Neural cell (in vitro differentiated cells): Measurements from ENCODE around the gene SLC38A9. TPM values are rescaled to one million over a fixed set of nuclear protein-coding genes. Genes with fewer than 3 reads are reported as not detected.

Experiments
- H2AFZ ChIP-seq: fragments of 200-600, 300-800 bp; sonication (generic), shearing (Covaris generic); 2 replicates; pipeline ENCODE4 v1.6.0; 2014; ENCODE audit warnings: low read depth, mild to moderate bottlenecking, antibody characterized with exemption, low read length, moderate library complexity
- H3F3A ChIP-seq: fragments of 200-600 bp; shearing (Covaris generic); 2 replicates; pipeline ENCODE4 v1.6.1; 2016; ENCODE audit warnings: mild to moderate bottlenecking, moderate library complexity, mixed read lengths, antibody characterized with exemption, low read length; ENCODE audit not compliant: insufficient read depth, poor library complexity, severe bottlenecking
- H3K27ac ChIP-seq: fragments of 200-600, 300-800 bp; sonication (generic), shearing (Covaris generic); 2 replicates; pipeline ENCODE4 v1.5.1; 2014; ENCODE audit warnings: mild to moderate bottlenecking, low read length, moderate library complexity
- H3K27me3 ChIP-seq: fragments of 300-800, 200-600 bp; sonication (generic), shearing (Covaris generic); 2 replicates; pipeline ENCODE4 v1.6.0; 2014; ENCODE audit warnings: mild to moderate bottlenecking, low read depth, low read length, moderate library complexity; ENCODE audit not compliant: insufficient read depth
- H3K36me3 ChIP-seq: fragments of 300-800, 200-600 bp; sonication (generic), shearing (Covaris generic); 2 replicates; pipeline ENCODE4 v1.5.1; 2014; ENCODE audit warnings: mild to moderate bottlenecking, antibody characterized with exemption, low read length, moderate library complexity; ENCODE audit not compliant: insufficient read depth
- H3K4me2 ChIP-seq: fragments of 300-800, 200-600 bp; sonication (generic), shearing (Covaris generic); 2 replicates; pipeline ENCODE4 v1.6.0; 2014; ENCODE audit warnings: mild to moderate bottlenecking, low read length
- H3K4me3 ChIP-seq: fragments of 300-800, 200-600 bp; sonication (generic), shearing (Covaris generic); 2 replicates; pipeline ENCODE4 v1.5.1; 2014; ENCODE audit warnings: mild to moderate bottlenecking, low read length, moderate library complexity
- H3K79me2 ChIP-seq: fragments of 200-600 bp; shearing (Covaris generic); replicated peaks from 2 replicates; pipeline ENCODE4 v1.6.0; 2014; ENCODE audit warnings: mild to moderate bottlenecking, low read length, moderate library complexity; ENCODE audit not compliant: insufficient read depth
- H3K9ac ChIP-seq: fragments of 300-800, 200-600 bp; sonication (generic), shearing (Covaris generic); 2 replicates; pipeline ENCODE4 v1.6.1; 2016; ENCODE audit warnings: mild to moderate bottlenecking, low read length, mixed read lengths
- H3K9me2 ChIP-seq: fragments of 200-600 bp; shearing (Covaris generic); 2 replicates; pipeline ENCODE4 v1.6.1; 2016; ENCODE audit warnings: mild to moderate bottlenecking, low read length, mixed read lengths; ENCODE audit not compliant: insufficient read depth
- H3K9me3 ChIP-seq: fragments of 200-600, 300-800 bp; sonication (generic), shearing (Covaris generic); 2 replicates; pipeline ENCODE4 v1.6.1; 2016; ENCODE audit warnings: mild to moderate bottlenecking, mixed run types, low read length, moderate library complexity, mixed read lengths
- H4K20me1 ChIP-seq: fragments of 200-600 bp; shearing (Covaris generic); 2 replicates; pipeline ENCODE4 v1.6.1; 2016; ENCODE audit warnings: mild to moderate bottlenecking, mixed run types; ENCODE audit not compliant: insufficient read depth
- CTCF ChIP-seq: fragments of 450-650 bp; IDR thresholded peaks from 2 replicates; pipeline ENCODE4 v1.5.1; 2014; ENCODE audit warnings: antibody characterized with exemption, mild to moderate bottlenecking, moderate library complexity; ENCODE audit not compliant: poor library complexity, severe bottlenecking
- EP300 ChIP-seq: fragments of 450-650 bp; conservative IDR thresholded peaks from 2 replicates; pipeline ENCODE4 v1.6.1; 2014; ENCODE audit warnings: antibody characterized with exemption, mild to moderate bottlenecking, moderate library complexity; ENCODE audit not compliant: poor library complexity, severe bottlenecking
- EZH2 ChIP-seq: fragments of 200-600, 300-800 bp; shearing (Covaris generic), sonication (generic); IDR thresholded peaks from 2 replicates; pipeline ENCODE4 v1.6.1; 2014; ENCODE audit warnings: antibody characterized with exemption, low read length, borderline replicate concordance, mild to moderate bottlenecking; ENCODE audit not compliant: insufficient read depth, poor library complexity, severe bottlenecking
- MXI1 ChIP-seq: fragments of 450-650 bp; conservative IDR thresholded peaks from 2 replicates; pipeline ENCODE4 v1.6.1; 2014; ENCODE audit warnings: antibody characterized with exemption, mild to moderate bottlenecking; ENCODE audit not compliant: poor library complexity, severe bottlenecking
- POLR2AphosphoS5 ChIP-seq: IDR thresholded peaks from 2 replicates; pipeline ENCODE4 v1.6.1; 2012
- RAD21 ChIP-seq: fragments of 450-650 bp; conservative IDR thresholded peaks from 2 replicates; pipeline ENCODE4 v1.6.1; 2014; ENCODE audit warnings: antibody characterized with exemption, mild to moderate bottlenecking, moderate library complexity
- REST ChIP-seq: IDR thresholded peaks from 2 replicates; pipeline ENCODE4 v1.6.1; 2012; ENCODE audit warnings: borderline replicate concordance
- SMC3 ChIP-seq: fragments of 450-650 bp; conservative IDR thresholded peaks from 2 replicates; pipeline ENCODE4 v1.6.1; 2014; ENCODE audit warnings: antibody characterized with exemption, mild to moderate bottlenecking, moderate library complexity; ENCODE audit not compliant: poor library complexity
- TAF1 ChIP-seq: IDR thresholded peaks from 2 replicates; pipeline ENCODE4 v1.6.1; 2012; ENCODE audit warnings: low read depth
- polyA plus RNA-seq: library from polyadenylated mRNA; depleted of rRNA; stranded (reverse); fragments of >200 nt; gene quantifications from 2 replicates; pipeline ENCODE4 v1.2.3, GENCODE V29; 2014

The SLC38A9 gene
- polyA plus RNA-seq, 1 donor from 2014 or later = 44.5 TPM

GRCh38 chr5:55624841-55625588, 87.1 kb downstream of the SLC38A9 start:
- Histone ChIP-seq H4K20me1 (no peaks in the 10 kb centered on the region), H3K79me2 (no peaks in the 10 kb centered on the region), H2AFZ (no peak overlapping the region), H3K27ac (no peak overlapping the region), H3F3A (no peaks in the 10 kb centered on the region), H3K4me2 (no peak overlapping the region), H3K9me3 (no peaks in the 10 kb centered on the region), H3K4me3 (no peak overlapping the region), H3K27me3 (no peaks in the 10 kb centered on the region), H3K9me2 (no peaks in the 10 kb centered on the region), H3K9ac (no peak overlapping the region), H3K36me3 (peaks cover 3% of the 10 kb centered on the region)
- TF ChIP-seq EZH2 (no peak), REST (no peak), RAD21 (no peak)

GRCh38 chr5:55623789-55624188, 88.3 kb downstream of the SLC38A9 start:
- no peaks in the 10 kb centered on the region for H3K79me2 ChIP-seq
- no peaks in the 10 kb centered on the region for H3F3A ChIP-seq
- no peaks in the 10 kb centered on the region for H3K36me3 ChIP-seq
- no peaks in the 10 kb centered on the region for H3K9me2 ChIP-seq
- no peak overlapping the region for H3K27ac ChIP-seq
- TF ChIP-seq REST (no peak), TAF1 (no peak), CTCF (no peak), RAD21 (no peak), SMC3 (no peak), MXI1 (no peak), EP300 (no peak), POLR2AphosphoS5 (no peak), EZH2 (no peak)
- H3K27me3 ChIP-seq = no peaks in the 10 kb centered on the region
- no peaks in the 10 kb centered on the region for H4K20me1 ChIP-seq
- no peaks in the 10 kb centered on the region for H3K9me3 ChIP-seq
- no peak overlapping the region for H3K9ac ChIP-seq
- H3K4me2 ChIP-seq = no peak overlapping the region
- no peak overlapping the region for H2AFZ ChIP-seq
- H3K4me3 ChIP-seq = no peak overlapping the region
